ENCODE data around the gene ELP6.

- TF ChIP-seq USF1 (IDR thresholded peaks at IDR 0.05) (no peak), TEAD4 (IDR thresholded peaks at IDR 0.05) (no peak), FOXM1 (IDR thresholded peaks at IDR 0.05; ENCODE audit: borderline replicate concordance, low read depth) (no peak), EP300 (IDR thresholded peaks at IDR 0.05; ENCODE audit: borderline replicate concordance) (no peak), EGR1 (IDR thresholded peaks at IDR 0.05) (no peak)
Observed at GRCh38 chr3:47517937-47518336, 4.4 kb upstream of the ELP6 start.

Data from Ishikawa (cell line).